GM12875 (cell line): ENCODE measurements around the gene DUSP7.

ENCODE experiments used
- H3K4me3 ChIP-seq: one replicate; pipeline ENCODE4 v1.5.1; 2011; ENCODE audit warnings: low read depth, low read length, control low read depth
- CTCF ChIP-seq: IDR thresholded peaks from 2 replicates; pipeline ENCODE4 v1.5.1; 2011; ENCODE audit warnings: low read depth, mild to moderate bottlenecking, control low read depth, inconsistent platforms, low read length, moderate library complexity, borderline replicate concordance; ENCODE audit not compliant: insufficient read depth

The DUSP7 gene

GRCh38 chr3:52085681-52086282 is 29.4 kb upstream of the DUSP7 start:
- no peak overlapping the region for H3K4me3 ChIP-seq
- no peak for TF ChIP-seq CTCF

GRCh38 chr3:52084954-52085680 is 28.7 kb upstream of the DUSP7 start:
- H3K4me3 ChIP-seq = no peak overlapping the region
- no peak for TF ChIP-seq CTCF

- no peak for TF ChIP-seq CTCF
- H3K4me3 ChIP-seq = no peak overlapping the region
Measured at GRCh38 chr3:52084216-52084945, 28.0 kb upstream of the DUSP7 start.

GRCh38 chr3:52083556-52084087 is 27.3 kb upstream of the DUSP7 start:
- no peak for TF ChIP-seq CTCF
- H3K4me3 ChIP-seq = no peak overlapping the region

GRCh38 chr3:52082951-52083350 is 26.6 kb upstream of the DUSP7 start:
- no peak overlapping the region for H3K4me3 ChIP-seq
- TF ChIP-seq CTCF = no peak

- H3K4me3 ChIP-seq = no peak overlapping the region
- no peak for TF ChIP-seq CTCF
Measured at GRCh38 chr3:52080830-52081719, 24.7 kb upstream of the DUSP7 start.
